Ovary (tissue), 3 donors: Measurements from ENCODE around the gene KCNK4.

Source experiments
- EP300 ChIP-seq: sonication (generic); formaldehyde crosslinking; IDR thresholded peaks from one replicate; pipeline ENCODE4 v1.6.1; 2017; ENCODE audit warnings: antibody characterized with exemption
- TF ChIP-seq, protein P1 (sequence below), 3 donors: fragments of 450-650 bp in 2 of 3; fragments of 200-600 bp in 1 of 3; IDR thresholded peaks; one replicate each; pipeline versions ENCODE4 v1.5.1 to v1.8.0; 2016 to 2022; ENCODE audit warnings: antibody characterized with exemption in 3 of 3, mild to moderate bottlenecking in 1 of 3
- donor health status: DM: no; HTN: no; CAD: no.

DNA sequence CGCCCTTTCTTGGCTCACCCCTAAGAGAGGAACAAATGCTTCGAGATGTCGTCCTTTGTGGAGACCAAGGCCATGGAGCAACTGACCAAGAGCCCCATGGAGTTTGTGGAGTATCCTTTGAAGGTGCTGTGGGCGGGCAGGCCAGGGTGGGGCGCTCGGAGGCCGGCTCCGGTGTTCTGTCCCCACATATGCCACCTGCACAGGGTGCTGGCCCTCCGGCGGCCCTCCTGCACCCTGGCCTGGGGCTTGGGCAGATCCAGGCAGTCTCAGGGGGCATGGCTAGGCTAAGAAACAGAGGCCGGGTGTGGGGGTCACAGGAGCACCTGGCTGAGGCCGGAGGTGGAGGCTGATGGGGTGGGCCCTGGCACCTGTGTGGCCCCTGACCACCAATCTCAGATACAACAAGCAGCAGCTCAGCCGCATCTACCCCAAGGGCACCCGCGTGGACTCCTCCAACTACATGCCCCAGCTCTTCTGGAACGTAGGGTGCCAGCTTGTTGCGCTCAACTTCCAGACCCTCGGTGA lies 29.5 kb upstream of the KCNK4 start:
- TF ChIP-seq, protein P1, sequence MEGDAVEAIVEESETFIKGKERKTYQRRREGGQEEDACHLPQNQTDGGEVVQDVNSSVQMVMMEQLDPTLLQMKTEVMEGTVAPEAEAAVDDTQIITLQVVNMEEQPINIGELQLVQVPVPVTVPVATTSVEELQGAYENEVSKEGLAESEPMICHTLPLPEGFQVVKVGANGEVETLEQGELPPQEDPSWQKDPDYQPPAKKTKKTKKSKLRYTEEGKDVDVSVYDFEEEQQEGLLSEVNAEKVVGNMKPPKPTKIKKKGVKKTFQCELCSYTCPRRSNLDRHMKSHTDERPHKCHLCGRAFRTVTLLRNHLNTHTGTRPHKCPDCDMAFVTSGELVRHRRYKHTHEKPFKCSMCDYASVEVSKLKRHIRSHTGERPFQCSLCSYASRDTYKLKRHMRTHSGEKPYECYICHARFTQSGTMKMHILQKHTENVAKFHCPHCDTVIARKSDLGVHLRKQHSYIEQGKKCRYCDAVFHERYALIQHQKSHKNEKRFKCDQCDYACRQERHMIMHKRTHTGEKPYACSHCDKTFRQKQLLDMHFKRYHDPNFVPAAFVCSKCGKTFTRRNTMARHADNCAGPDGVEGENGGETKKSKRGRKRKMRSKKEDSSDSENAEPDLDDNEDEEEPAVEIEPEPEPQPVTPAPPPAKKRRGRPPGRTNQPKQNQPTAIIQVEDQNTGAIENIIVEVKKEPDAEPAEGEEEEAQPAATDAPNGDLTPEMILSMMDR (IDR thresholded peaks at IDR 0.05) = no peak
- no peak for TF ChIP-seq EP300
